ENCODE data around the gene DOK7.

DNA sequence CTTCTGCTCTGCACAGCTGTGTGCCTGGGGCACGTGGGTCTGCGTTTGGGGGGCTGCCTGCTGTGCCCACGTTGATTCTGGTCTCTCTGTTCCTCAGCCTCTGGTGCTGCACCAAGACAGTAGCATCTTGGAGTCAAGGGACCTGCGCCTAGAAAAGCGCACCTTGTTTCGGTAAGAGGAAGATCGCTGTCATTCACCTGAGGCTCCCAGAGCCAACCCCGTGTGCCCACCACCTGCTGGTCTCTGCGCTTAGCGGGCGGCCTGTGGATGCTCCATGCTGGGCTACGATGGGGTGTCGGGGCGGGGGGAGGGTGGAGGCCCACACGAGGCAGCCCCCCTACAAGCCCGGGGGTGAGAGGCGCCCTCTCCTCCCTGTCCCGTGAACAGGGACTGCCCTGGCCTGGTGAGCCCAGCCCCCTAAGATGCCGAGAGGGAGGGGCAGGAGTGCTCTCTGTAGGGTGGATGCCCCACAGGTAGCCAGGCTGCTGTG is 40.3 kb upstream of the DOK7 start:
- TF ChIP-seq POLR2AphosphoS5 (IDR thresholded peaks at IDR 0.05; ENCODE audit: low read depth, low read length) (no peak), SIN3A (IDR thresholded peaks at IDR 0.05; ENCODE audit: borderline replicate concordance, insufficient read depth, low read length) (no peak), FOXP2 (optimal IDR thresholded peaks at IDR 0.05; ENCODE audit: borderline replicate concordance, extremely low read depth, extremely low read length, insufficient read depth) (no peak), TAF1 (IDR thresholded peaks at IDR 0.05; ENCODE audit: borderline replicate concordance, insufficient read depth, low read length) (no peak)
- TF ChIP-seq, protein P1, sequence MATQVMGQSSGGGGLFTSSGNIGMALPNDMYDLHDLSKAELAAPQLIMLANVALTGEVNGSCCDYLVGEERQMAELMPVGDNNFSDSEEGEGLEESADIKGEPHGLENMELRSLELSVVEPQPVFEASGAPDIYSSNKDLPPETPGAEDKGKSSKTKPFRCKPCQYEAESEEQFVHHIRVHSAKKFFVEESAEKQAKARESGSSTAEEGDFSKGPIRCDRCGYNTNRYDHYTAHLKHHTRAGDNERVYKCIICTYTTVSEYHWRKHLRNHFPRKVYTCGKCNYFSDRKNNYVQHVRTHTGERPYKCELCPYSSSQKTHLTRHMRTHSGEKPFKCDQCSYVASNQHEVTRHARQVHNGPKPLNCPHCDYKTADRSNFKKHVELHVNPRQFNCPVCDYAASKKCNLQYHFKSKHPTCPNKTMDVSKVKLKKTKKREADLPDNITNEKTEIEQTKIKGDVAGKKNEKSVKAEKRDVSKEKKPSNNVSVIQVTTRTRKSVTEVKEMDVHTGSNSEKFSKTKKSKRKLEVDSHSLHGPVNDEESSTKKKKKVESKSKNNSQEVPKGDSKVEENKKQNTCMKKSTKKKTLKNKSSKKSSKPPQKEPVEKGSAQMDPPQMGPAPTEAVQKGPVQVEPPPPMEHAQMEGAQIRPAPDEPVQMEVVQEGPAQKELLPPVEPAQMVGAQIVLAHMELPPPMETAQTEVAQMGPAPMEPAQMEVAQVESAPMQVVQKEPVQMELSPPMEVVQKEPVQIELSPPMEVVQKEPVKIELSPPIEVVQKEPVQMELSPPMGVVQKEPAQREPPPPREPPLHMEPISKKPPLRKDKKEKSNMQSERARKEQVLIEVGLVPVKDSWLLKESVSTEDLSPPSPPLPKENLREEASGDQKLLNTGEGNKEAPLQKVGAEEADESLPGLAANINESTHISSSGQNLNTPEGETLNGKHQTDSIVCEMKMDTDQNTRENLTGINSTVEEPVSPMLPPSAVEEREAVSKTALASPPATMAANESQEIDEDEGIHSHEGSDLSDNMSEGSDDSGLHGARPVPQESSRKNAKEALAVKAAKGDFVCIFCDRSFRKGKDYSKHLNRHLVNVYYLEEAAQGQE (IDR thresholded peaks at IDR 0.05; ENCODE audit: insufficient read depth in 1 of 2, low read depth in 2 of 2, low read length in 2 of 2), result no peak
